Trophoblast cell (in vitro differentiated cells and primary cell): ENCODE measurements around the gene SH3BGRL.

Source experiments
- DNase-seq, 2 donors: peaks; one replicate each; pipeline ENCODE4 v3.0.0-alpha.2; 2016
- H2AFZ ChIP-seq: 2 replicates; pipeline ENCODE4 v1.6.1; 2013; ENCODE audit warnings: low read length, moderate library complexity, mild to moderate bottlenecking; ENCODE audit not compliant: insufficient read depth, poor library complexity
- H2AK5ac ChIP-seq: 2 replicates; pipeline ENCODE4 v1.6.1; 2013; ENCODE audit warnings: mild to moderate bottlenecking, low read length
- H2BK120ac ChIP-seq: 2 replicates; pipeline ENCODE4 v1.6.1; 2013; ENCODE audit warnings: low read length, mild to moderate bottlenecking, moderate library complexity; ENCODE audit not compliant: insufficient read depth, poor library complexity
- H2BK12ac ChIP-seq: 2 replicates; pipeline ENCODE4 v1.6.1; 2013; ENCODE audit warnings: mild to moderate bottlenecking, low read length, moderate library complexity
- H2BK5ac ChIP-seq: 2 replicates; pipeline ENCODE4 v1.6.1; 2013; ENCODE audit warnings: low read length, low read depth, moderate library complexity, mild to moderate bottlenecking; ENCODE audit not compliant: poor library complexity
- H3K14ac ChIP-seq: 2 replicates; pipeline ENCODE4 v1.6.1; 2013; ENCODE audit warnings: mild to moderate bottlenecking, low read length
- H3K18ac ChIP-seq: 2 replicates; pipeline ENCODE4 v1.6.1; 2013; ENCODE audit warnings: mild to moderate bottlenecking, low read length
- H3K23ac ChIP-seq: 2 replicates; pipeline ENCODE4 v1.6.1; 2013; ENCODE audit warnings: low read length
- H3K27ac ChIP-seq: 2 replicates; pipeline ENCODE4 v1.5.1; 2013; ENCODE audit warnings: low read depth, mild to moderate bottlenecking, inconsistent platforms, low read length, moderate library complexity
- H3K27me3 ChIP-seq: 2 replicates; pipeline ENCODE4 v1.6.1; 2013; ENCODE audit warnings: inconsistent platforms, mild to moderate bottlenecking, low read length, moderate library complexity; ENCODE audit not compliant: insufficient read depth
- H3K36me3 ChIP-seq, 2 experiments: 1 replicate in 1 of 2; 2 replicates in 1 of 2; pipeline ENCODE4 v1.6.1; 2013; ENCODE audit warnings: low read length in 2 of 2, mild to moderate bottlenecking in 2 of 2, moderate library complexity in 1 of 2; ENCODE audit not compliant: insufficient read depth in 2 of 2, control insufficient read depth in 1 of 2
- H3K4ac ChIP-seq: 2 replicates; pipeline ENCODE4 v1.6.1; 2013; ENCODE audit warnings: low read depth, mild to moderate bottlenecking, low read length, moderate library complexity
- H3K4me1 ChIP-seq, 2 experiments: 1 replicate in 1 of 2; 2 replicates in 1 of 2; pipeline ENCODE4 v1.6.1; 2013; ENCODE audit warnings: low read length in 2 of 2, mild to moderate bottlenecking in 2 of 2, moderate library complexity in 1 of 2; ENCODE audit not compliant: insufficient read depth in 2 of 2, control insufficient read depth in 1 of 2
- H3K4me2 ChIP-seq: 2 replicates; pipeline ENCODE4 v1.6.1; 2013; ENCODE audit warnings: inconsistent platforms, mild to moderate bottlenecking, low read length, moderate library complexity
- H3K4me3 ChIP-seq: 2 replicates; pipeline ENCODE4 v1.5.1; 2013; ENCODE audit warnings: mild to moderate bottlenecking, low read depth, low read length, inconsistent platforms
- H3K79me1 ChIP-seq: one replicate; pipeline ENCODE4 v1.6.1; 2013; ENCODE audit warnings: low read length
- H3K79me2 ChIP-seq: 2 replicates; pipeline ENCODE4 v1.6.1; 2013; ENCODE audit warnings: low read length, mild to moderate bottlenecking; ENCODE audit not compliant: control insufficient read depth, insufficient read depth, poor library complexity
- H3K9ac ChIP-seq: 2 replicates; pipeline ENCODE4 v1.6.1; 2013; ENCODE audit warnings: mild to moderate bottlenecking, low read length
- H3K9me3 ChIP-seq: 2 replicates; pipeline ENCODE4 v1.6.1; 2013; ENCODE audit warnings: low read depth, mild to moderate bottlenecking, control low read depth, inconsistent platforms, low read length; ENCODE audit not compliant: insufficient read depth
- H4K12ac ChIP-seq: 2 replicates; pipeline ENCODE4 v1.6.1; 2013; ENCODE audit warnings: low read depth, mild to moderate bottlenecking, low read length, moderate library complexity
- H4K8ac ChIP-seq: 2 replicates; pipeline ENCODE4 v1.6.1; 2013; ENCODE audit warnings: low read depth, mild to moderate bottlenecking, low read length, moderate library complexity
- H4K91ac ChIP-seq: one replicate; pipeline ENCODE4 v1.6.1; 2013; ENCODE audit warnings: low read depth, mild to moderate bottlenecking, low read length, moderate library complexity
- WGBS: extraction: QIAGEN DNeasy Blood & Tissue Kit; methylation state at CpG from one replicate; pipeline ENCODE4 v1.1.7; 2013; ENCODE audit warnings: missing lambda C conversion rate; ENCODE audit not compliant: insufficient read length, insufficient coverage; ENCODE audit errors: extremely low coverage; 5-methylcytosine and 5-hydroxymethylcytosine counted together

The SH3BGRL gene

GRCh38 chrX:81255876-81256275 is 54.0 kb downstream of the SH3BGRL start:
- no peaks in the 10 kb centered on the region for H3K4me1 ChIP-seq
- H3K14ac ChIP-seq: no peak overlapping the region
- no peak overlapping the region for H3K23ac ChIP-seq
- H4K91ac ChIP-seq: no peak overlapping the region
- H2BK120ac ChIP-seq: no peak overlapping the region
- H2BK5ac ChIP-seq: no peak overlapping the region
- H2AFZ ChIP-seq: no peak overlapping the region
- no peak overlapping the region for H3K4me3 ChIP-seq
- no peaks in the 10 kb centered on the region for H3K27me3 ChIP-seq
- H3K9me3 ChIP-seq: no peaks in the 10 kb centered on the region
- no CpG with 5 or more reads among the region's 2 CpGs for WGBS
- no peak overlapping the region for H4K8ac ChIP-seq
- H3K79me2 ChIP-seq: no peaks in the 10 kb centered on the region
- no peak for DNase-seq
- no peak overlapping the region for H3K9ac ChIP-seq
- H2BK12ac ChIP-seq: no peak overlapping the region
- H3K36me3 ChIP-seq: no peaks in the 10 kb centered on the region
- no peak overlapping the region for H3K27ac ChIP-seq
- no peak overlapping the region for H3K4ac ChIP-seq
- no peak overlapping the region for H4K12ac ChIP-seq
- H3K4me2 ChIP-seq: no peak overlapping the region
- H3K79me1 ChIP-seq: no peaks in the 10 kb centered on the region
- no peak overlapping the region for H2AK5ac ChIP-seq
- no peak overlapping the region for H3K18ac ChIP-seq

- Histone ChIP-seq H3K23ac (no peak overlapping the region), H2AFZ (no peak overlapping the region), H2BK12ac (no peak overlapping the region), H3K27me3 (no peaks in the 10 kb centered on the region), H4K12ac (no peak overlapping the region), H3K9me3 (no peaks in the 10 kb centered on the region), H2BK120ac (no peak overlapping the region), H3K4me3 (no peak overlapping the region), H4K91ac (no peak overlapping the region), H3K9ac (no peak overlapping the region), H2AK5ac (no peak overlapping the region), H3K4ac (no peak overlapping the region), H3K4me1 (no peaks in the 10 kb centered on the region), H4K8ac (no peak overlapping the region), H3K4me2 (no peak overlapping the region), H3K27ac (no peak overlapping the region), H3K79me2 (no peaks in the 10 kb centered on the region), H3K36me3 (no peaks in the 10 kb centered on the region), H3K14ac (no peak overlapping the region), H3K18ac (no peak overlapping the region), H2BK5ac (no peak overlapping the region), H3K79me1 (no peaks in the 10 kb centered on the region)
- DNase-seq: no peak
Measured at GRCh38 chrX:81257817-81258216, 55.9 kb downstream of the SH3BGRL start.

DNA sequence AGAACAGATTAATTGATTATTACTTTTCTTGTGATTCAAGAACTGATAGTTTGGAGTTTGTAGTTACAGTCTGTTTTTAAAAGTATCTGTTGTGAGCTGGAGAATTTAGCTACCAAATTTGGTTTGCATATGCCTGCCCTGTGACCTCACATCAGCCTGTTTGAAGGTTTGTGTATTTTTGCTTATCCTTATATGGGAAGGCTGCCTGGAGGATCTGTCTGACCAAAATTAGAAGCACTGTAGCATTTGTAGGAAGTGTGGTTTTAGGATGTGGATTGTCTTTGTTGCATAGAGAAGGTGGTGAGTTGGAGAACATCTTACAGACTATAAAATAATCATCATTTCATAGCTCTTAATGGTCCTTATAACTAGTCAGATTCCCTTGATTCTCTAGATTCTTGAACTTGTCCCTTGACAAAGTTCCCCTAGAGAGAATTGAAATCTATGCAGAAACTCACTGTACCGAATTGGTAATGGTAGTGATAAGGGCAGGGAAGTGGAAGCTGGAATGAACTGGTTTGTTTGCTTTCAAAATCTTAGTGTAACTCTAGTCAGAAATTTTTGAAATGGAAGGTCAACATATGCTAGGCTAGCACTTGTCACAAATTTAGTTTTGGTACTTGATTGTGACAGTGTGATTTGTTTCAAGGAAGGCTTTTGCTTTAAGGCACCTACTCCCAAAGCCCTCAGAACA is 57.3 kb downstream of the SH3BGRL start:
- no CpG with 5 or more reads among the region's 1 CpG for WGBS

DNA sequence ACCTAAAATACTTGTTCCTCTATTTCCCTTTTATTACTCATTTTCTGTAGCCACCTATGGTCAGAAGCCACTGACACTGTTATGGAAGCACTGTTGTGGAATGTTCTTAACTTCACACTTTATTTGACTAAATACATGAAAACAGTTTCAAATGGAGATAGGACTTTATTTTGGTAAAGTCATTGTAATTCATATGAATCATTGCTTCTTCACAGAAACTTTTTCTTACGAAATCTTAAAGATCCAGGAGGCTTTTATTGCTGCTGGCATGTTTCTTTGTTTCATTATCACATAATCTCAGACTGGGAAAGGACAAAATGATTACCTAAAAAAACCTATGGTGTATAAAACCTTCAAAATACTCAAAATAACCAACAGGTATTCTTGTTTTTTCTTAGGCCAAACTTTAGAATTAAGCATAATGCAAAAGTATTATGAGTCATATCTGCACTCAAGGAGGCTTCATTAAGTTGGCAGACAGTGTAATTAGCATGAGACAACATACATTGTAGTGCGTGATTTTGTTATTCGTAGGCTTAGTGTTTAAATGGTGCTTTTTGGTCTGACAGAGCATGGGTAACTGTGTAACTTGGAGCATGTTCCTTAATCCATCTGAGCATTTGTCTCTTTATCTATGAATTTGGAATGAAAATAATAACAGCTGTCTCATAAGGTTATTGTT is 58.0 kb downstream of the SH3BGRL start:
- Histone ChIP-seq H3K18ac (no peak overlapping the region), H3K4me1 (no peaks in the 10 kb centered on the region), H4K12ac (no peak overlapping the region), H3K23ac (no peak overlapping the region), H3K4me3 (no peak overlapping the region), H3K79me1 (no peaks in the 10 kb centered on the region), H3K36me3 (no peaks in the 10 kb centered on the region), H3K27ac (peak overlapping the region; percentile 47), H3K79me2 (no peaks in the 10 kb centered on the region), H3K4ac (no peak overlapping the region), H2BK5ac (no peak overlapping the region), H4K91ac (no peak overlapping the region), H3K4me2 (no peak overlapping the region), H3K14ac (no peak overlapping the region), H2AK5ac (no peak overlapping the region), H3K9ac (no peak overlapping the region), H3K9me3 (no peaks in the 10 kb centered on the region), H2AFZ (no peak overlapping the region), H4K8ac (no peak overlapping the region), H2BK120ac (no peak overlapping the region), H2BK12ac (no peak overlapping the region), H3K27me3 (no peaks in the 10 kb centered on the region)
- no peak for DNase-seq
- WGBS: no CpG with 5 or more reads among the region's 3 CpGs

More for the DNA sequence above, 57.3 kb downstream of the SH3BGRL start:
- Histone ChIP-seq H3K4ac (no peak overlapping the region), H4K91ac (no peak overlapping the region), H3K79me2 (no peaks in the 10 kb centered on the region), H3K18ac (no peak overlapping the region), H3K36me3 (no peaks in the 10 kb centered on the region), H2AK5ac (no peak overlapping the region), H2BK12ac (no peak overlapping the region), H4K12ac (no peak overlapping the region), H3K79me1 (no peaks in the 10 kb centered on the region), H3K4me3 (no peak overlapping the region), H2BK120ac (no peak overlapping the region), H3K4me1 (no peaks in the 10 kb centered on the region), H2AFZ (no peak overlapping the region), H3K4me2 (no peak overlapping the region), H4K8ac (no peak overlapping the region), H3K9me3 (no peaks in the 10 kb centered on the region), H3K27ac (peak overlapping the region; percentile 47), H3K27me3 (no peaks in the 10 kb centered on the region), H3K14ac (no peak overlapping the region), H3K23ac (no peak overlapping the region), H2BK5ac (no peak overlapping the region), H3K9ac (no peak overlapping the region)
- peak in 1 of 2 donors; percentile 9 for DNase-seq
